ENCODE results near the gene TMEM121B. TPM values are rescaled to one million over a fixed set of nuclear protein-coding genes. Genes with fewer than 3 reads are reported as not detected.

Gene TMEM121B
- total and polyA plus RNA-seq, 2 of the 13 experiments (the other 11 are each of a cell fraction or from before 2014, with no cell fraction given) = not detected

- intact Hi-C loops (cut with micrococcal nuclease; ENCODE audit: unreplicated experiment) = no loop called here
- Histone ChIP-seq H4K20me1 (ENCODE audit: insufficient read depth, low read length) (no peaks in the 10 kb centered on the region), H3K27ac (ENCODE audit: extremely low read length, insufficient read depth, low read length) (no peak overlapping the region), H3K9me3 (ENCODE audit: low read length) (no peaks in the 10 kb centered on the region), H3K4me3 (replicated peaks in 1 of 3; ENCODE audit: insufficient read depth in 1 of 3, low read depth in 2 of 3, low read length in 3 of 3) (no peak overlapping the region), H3K4me2 (ENCODE audit: low read depth, low read length) (no peak overlapping the region), H3K9ac (ENCODE audit: insufficient read depth, low read depth, low read length) (no peak overlapping the region), H3K27me3 (ENCODE audit: control insufficient read depth in 1 of 2, insufficient read depth in 2 of 2, low read length in 2 of 2) (peaks cover 0 to 1% of the 10 kb centered on the region in 2 experiments; a peak in 1 of 5 replicates), H3K4me1 (ENCODE audit: insufficient read depth, low read length) (no peaks in the 10 kb centered on the region), H3K36me3 (replicated peaks in 1 of 2; ENCODE audit: control insufficient read depth in 1 of 2, insufficient read depth in 2 of 2, low read length in 2 of 2) (no peaks in the 10 kb centered on the region), H2AFZ (ENCODE audit: low read length) (no peak overlapping the region), H3K79me2 (ENCODE audit: insufficient read depth, low read length) (no peaks in the 10 kb centered on the region)
- in situ Hi-C loops (cut with HindIII; ENCODE audit: extremely low pct_ligation_motif_present, low pct_unique_long_range_greater_than_20kb) = no loop called here
- no TSS peak for BruUV-seq (replicated peaks)
- ChIA-PET POLR2A (no interaction called here), CTCF (ENCODE audit: low intra/inter-chr PET ratio, low total read pairs) (no interaction called here)
- ATAC-seq (no peak), FAIRE-seq (no peak), DNase-seq (ENCODE audit: low spot score) (no peak)
- TF ChIP-seq IKZF5 (CRISPR knock-in tag; IDR thresholded peaks at IDR 0.05) = no peak
- TF ChIP-seq ZSCAN22 (CRISPR knock-in tag; IDR thresholded peaks at IDR 0.05) = no peak
- TF ChIP-seq ZNF558 (CRISPR knock-in tag; IDR thresholded peaks at IDR 0.05; ENCODE audit: borderline replicate concordance) = no peak
- no peak for TF ChIP-seq SALL1 (CRISPR knock-in tag; IDR thresholded peaks at IDR 0.05)
- no peak for TF ChIP-seq FOSL1 (CRISPR knock-in tag; IDR thresholded peaks at IDR 0.05; ENCODE audit: borderline replicate concordance)
- TF ChIP-seq CC2D1A (CRISPR knock-in tag; IDR thresholded peaks at IDR 0.05) = no peak
- no peak for TF ChIP-seq SATB2 (CRISPR knock-in tag; IDR thresholded peaks at IDR 0.05)
- no peak for TF ChIP-seq TSC22D2 (CRISPR knock-in tag; IDR thresholded peaks at IDR 0.05; ENCODE audit: borderline replicate concordance)
- no peak for TF ChIP-seq ZNF777 (CRISPR knock-in tag; IDR thresholded peaks at IDR 0.05)
- no peak for TF ChIP-seq ZNF335 (CRISPR knock-in tag; IDR thresholded peaks at IDR 0.05)
- no peak for TF ChIP-seq ELF4 (CRISPR knock-in tag; IDR thresholded peaks at IDR 0.05; ENCODE audit: borderline replicate concordance)
- no peak for TF ChIP-seq MAFG (CRISPR knock-in tag; IDR thresholded peaks at IDR 0.05)
- WGBS (ENCODE audit: low lambda C conversion rate) = 56% methylated on average over 4 of the region's 8 CpGs
Observed at GRCh38 chr22:17143826-17144225, 22.7 kb upstream of the TMEM121B start.
